Small intestine (tissue), 7 donors: ENCODE data around the gene KLF4. TPM values are rescaled to one million over a fixed set of nuclear protein-coding genes. Genes with fewer than 3 reads are reported as not detected.

Experiments used
- DNase-seq, 2 donors: peaks; one replicate each; pipeline versions ENCODE4 v3.0.0 to v3.0.0-alpha.2; 2013
- FAIRE-seq: peaks from 2 replicates; lab custom pipeline; 2012; peaks lifted over from hg19 to GRCh38; lab: Jason Lieb, UNC
- H3K27ac ChIP-seq, 3 donors: one replicate each; pipeline ENCODE4 v1.5.1; 2013; ENCODE audit warnings: low read length in 2 of 3, mild to moderate bottlenecking in 2 of 3, control low read depth in 1 of 3, inconsistent platforms in 1 of 3, low read depth in 1 of 3, moderate library complexity in 1 of 3
- H3K27me3 ChIP-seq, 3 donors: one replicate each; pipeline ENCODE4 v1.6.1; 2013; ENCODE audit warnings: low read length in 3 of 3, inconsistent platforms in 1 of 3; ENCODE audit not compliant: control insufficient read depth in 3 of 3, insufficient read depth in 3 of 3
- H3K36me3 ChIP-seq, 3 donors: one replicate each; pipeline ENCODE4 v1.6.1; 2013; ENCODE audit warnings: low read length in 3 of 3, inconsistent platforms in 1 of 3, low read depth in 1 of 3, mild to moderate bottlenecking in 1 of 3, moderate library complexity in 1 of 3; ENCODE audit not compliant: control insufficient read depth in 3 of 3, insufficient read depth in 2 of 3
- H3K4me1 ChIP-seq, 3 donors: one replicate each; pipeline ENCODE4 v1.6.1; 2013; ENCODE audit warnings: low read length in 2 of 3, inconsistent platforms in 1 of 3, low read depth in 1 of 3, mild to moderate bottlenecking in 1 of 3, moderate library complexity in 1 of 3; ENCODE audit not compliant: control insufficient read depth in 3 of 3, insufficient read depth in 2 of 3
- H3K4me3 ChIP-seq, 3 donors: one replicate each; pipeline ENCODE4 v1.5.1; 2013; ENCODE audit warnings: low read length in 3 of 3, control low read depth in 1 of 3, inconsistent platforms in 1 of 3, low read depth in 1 of 3, mild to moderate bottlenecking in 1 of 3, moderate library complexity in 1 of 3
- H3K9me3 ChIP-seq, 2 donors: one replicate each; pipeline ENCODE4 v1.6.1; 2013; ENCODE audit warnings: low read depth in 1 of 2, low read length in 1 of 2; ENCODE audit not compliant: control insufficient read depth in 2 of 2, insufficient read depth in 1 of 2
- WGBS, 3 donors: extraction: QIAGEN DNeasy Blood & Tissue Kit; methylation state at CpG; one replicate each; pipeline ENCODE4 v1.1.7; 2013; 5-methylcytosine and 5-hydroxymethylcytosine counted together
- polyA plus RNA-seq, 4 donors: library from polyadenylated mRNA; stranded (reverse) in 3 of 4; unstranded in 1 of 4; fragments of 200-250 nt in 3 of 4; fragments of 120-200 nt in 1 of 4; gene quantifications; one replicate each; pipeline versions ENCODE4 v1.2.1 to v1.2.3, GENCODE V29; 2013
- donor health status: healthy with polysubstance abuse.
- donor health status: control.
- donor health status: control.
- donor health status: Bipolar disorder and iron deficiency.
- donor health status: healthy.

The KLF4 gene
- polyA plus RNA-seq, 4 donors: 63.4 to 122 (median 86.3) TPM

DNA sequence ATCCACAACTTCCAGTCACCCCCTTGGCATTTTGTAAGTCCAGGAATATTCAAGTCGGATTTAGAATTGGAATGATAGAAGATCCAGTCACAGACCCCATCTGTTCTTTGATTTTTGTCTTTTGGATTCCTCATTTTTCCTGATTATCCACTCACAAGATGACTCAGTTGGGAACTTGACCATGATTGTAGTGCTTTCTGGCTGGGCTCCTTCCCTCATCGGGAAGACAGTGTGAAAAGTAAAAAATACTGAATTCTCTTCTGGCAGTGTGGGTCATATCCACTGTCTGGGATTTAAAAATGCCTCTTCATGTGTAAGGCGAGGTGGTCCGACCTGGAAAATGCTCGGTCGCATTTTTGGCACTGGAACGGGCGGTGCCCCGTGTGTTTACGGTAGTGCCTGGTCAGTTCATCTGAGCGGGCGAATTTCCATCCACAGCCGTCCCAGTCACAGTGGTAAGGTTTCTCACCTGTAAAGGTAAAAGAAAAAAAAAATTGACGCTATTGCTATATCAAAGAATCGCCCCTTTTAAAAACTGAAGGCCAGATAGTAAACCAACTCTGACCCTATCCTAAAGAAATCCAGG lies 4.0 kb downstream of the KLF4 start:
- 76 to 88% (median 86%) methylated on average over 15 of the region's 15 CpGs for WGBS, 3 donors
- Histone ChIP-seq H3K36me3 (peaks cover 0 to 23% (median 16%) of the 10 kb centered on the region in 3 donors), H3K4me3 (peak overlapping the region in 2 of 3 donors; percentile 25 to 76), H3K9me3 (no peaks in the 10 kb centered on the region), H3K4me1 (peaks cover 0 to 6% (median 2%) of the 10 kb centered on the region in 3 donors), H3K27me3 (peaks cover 0 to 31% (median 0%) of the 10 kb centered on the region in 3 donors), H3K27ac (peak overlapping the region in 1 of 3 donors; percentile 21)
- FAIRE-seq (no peak), DNase-seq (no peak)

DNA sequence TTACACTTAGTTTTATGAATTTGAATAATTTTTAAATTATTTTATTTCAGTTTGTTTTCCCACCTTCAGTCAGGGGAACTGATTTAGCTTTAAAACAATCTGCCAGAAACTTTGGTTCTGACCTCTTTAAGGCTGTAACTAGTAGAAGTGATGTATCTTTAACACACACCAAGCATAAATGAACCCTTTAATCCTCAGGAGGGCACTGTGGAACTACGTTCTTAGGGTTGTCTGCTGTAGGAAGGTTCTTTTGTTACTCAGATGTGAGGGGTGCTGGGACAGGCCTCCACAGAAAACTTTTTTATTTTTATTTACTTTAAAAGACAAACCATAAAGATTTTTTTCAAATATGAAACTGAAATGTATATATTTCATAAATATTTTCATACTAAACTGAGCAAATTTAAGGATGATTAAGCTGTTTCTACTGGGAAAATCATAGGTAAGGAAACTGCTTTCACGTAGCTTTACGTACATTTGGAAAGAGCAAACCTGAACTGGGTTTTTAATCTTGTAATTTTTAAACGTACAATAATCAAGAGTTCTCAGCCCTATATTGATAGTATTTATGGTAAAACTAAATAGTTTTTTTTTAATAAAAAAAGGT lies 5.3 kb downstream of the KLF4 start:
- 48 to 52% (median 52%) methylated on average over 4 of the region's 4 CpGs for WGBS, 3 donors
- Histone ChIP-seq H3K4me1 (peaks cover 0 to 5% (median 2%) of the 10 kb centered on the region in 3 donors), H3K27me3 (peaks cover 0 to 26% (median 0%) of the 10 kb centered on the region in 3 donors), H3K9me3 (no peaks in the 10 kb centered on the region), H3K27ac (no peak overlapping the region), H3K4me3 (no peak overlapping the region), H3K36me3 (peaks cover 0 to 23% (median 16%) of the 10 kb centered on the region in 3 donors)
- FAIRE-seq (peak; percentile 86), DNase-seq (peak; percentile 71 to 77)

DNA sequence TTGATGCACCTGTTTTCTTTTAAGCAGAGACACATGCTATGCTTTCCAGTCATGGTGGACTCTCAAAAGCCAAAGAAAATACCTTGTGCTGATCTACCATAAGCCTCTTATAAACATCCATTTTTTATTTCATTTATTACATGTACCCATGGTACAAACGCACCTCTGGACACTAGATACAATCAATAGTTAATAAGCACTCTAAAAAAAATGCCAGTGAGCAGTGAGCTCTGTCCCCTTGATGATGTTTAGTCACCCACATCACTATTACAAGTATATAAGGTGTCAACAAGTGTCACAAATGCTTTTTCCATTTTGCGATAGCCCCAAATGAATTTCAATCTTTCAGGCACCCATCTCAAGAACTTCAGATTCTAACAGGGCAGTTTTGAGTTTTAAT lies 5.9 kb downstream of the KLF4 start:
- Histone ChIP-seq H3K4me1 (peaks cover 0 to 5% (median 2%) of the 10 kb centered on the region in 3 donors), H3K27ac (no peak overlapping the region), H3K27me3 (peaks cover 0 to 20% (median 0%) of the 10 kb centered on the region in 3 donors), H3K9me3 (no peaks in the 10 kb centered on the region), H3K4me3 (no peak overlapping the region), H3K36me3 (peaks cover 0 to 23% (median 16%) of the 10 kb centered on the region in 3 donors)
- DNase-seq (no peak), FAIRE-seq (no peak)
- 54 to 71% (median 58%) methylated on average over 2 of the region's 2 CpGs for WGBS, 3 donors

DNA sequence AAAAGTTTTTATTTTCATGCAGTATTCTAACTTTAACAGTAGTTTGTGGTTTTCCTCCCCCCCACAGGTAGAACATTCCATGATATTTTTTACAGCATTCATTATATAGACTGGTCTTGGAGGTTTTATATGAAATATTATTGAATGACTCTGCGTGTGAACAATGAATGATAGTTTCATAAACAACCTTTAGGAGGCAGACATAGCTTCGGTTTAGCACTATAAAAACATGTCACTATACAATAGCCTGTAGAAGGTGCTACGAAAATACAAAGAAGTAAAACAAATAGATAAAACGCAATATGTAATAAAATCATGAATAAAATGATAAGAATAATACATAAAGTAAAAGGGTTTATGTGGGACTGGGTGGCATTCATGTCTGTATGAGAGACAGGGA lies 8.5 kb downstream of the KLF4 start:
- H3K27ac ChIP-seq: no peak overlapping the region
- 10 to 35% (median 24%) methylated on average over 4 of the region's 4 CpGs for WGBS, 3 donors

GRCh38 chr9:107480386-107480789 lies 9.2 kb downstream of the KLF4 start:
- Histone ChIP-seq H3K36me3 (peaks cover 0 to 4% (median 0%) of the 10 kb centered on the region in 3 donors), H3K4me3 (no peak overlapping the region), H3K27me3 (no peaks in the 10 kb centered on the region), H3K27ac (no peak overlapping the region), H3K4me1 (no peaks in the 10 kb centered on the region), H3K9me3 (no peaks in the 10 kb centered on the region)
- 43 to 67% (median 49%) methylated on average over 12 of the region's 12 CpGs for WGBS, 3 donors
- FAIRE-seq (no peak), DNase-seq (no peak)

More for the DNA sequence above, 8.5 kb downstream of the KLF4 start:
- Histone ChIP-seq H3K4me3 (no peak overlapping the region), H3K9me3 (no peaks in the 10 kb centered on the region), H3K27me3 (no peaks in the 10 kb centered on the region), H3K36me3 (peaks cover 0 to 6% (median 4%) of the 10 kb centered on the region in 3 donors), H3K4me1 (peaks cover 0 to 2% (median 0%) of the 10 kb centered on the region in 3 donors)
- FAIRE-seq (no peak), DNase-seq (peak in 1 of 2 donors; percentile 46)

GRCh38 chr9:107478805-107479204 lies 10.8 kb downstream of the KLF4 start:
- WGBS, 3 donors: 80 to 87% (median 86%) methylated on average over 4 of the region's 4 CpGs
- Histone ChIP-seq H3K27ac (no peak overlapping the region), H3K4me3 (no peak overlapping the region), H3K36me3 (no peaks in the 10 kb centered on the region), H3K4me1 (no peaks in the 10 kb centered on the region), H3K9me3 (no peaks in the 10 kb centered on the region), H3K27me3 (no peaks in the 10 kb centered on the region)
- DNase-seq (no peak), FAIRE-seq (no peak)

- WGBS, 3 donors: 26 to 74% (median 43%) methylated on average over 6 of the region's 6 CpGs
- DNase-seq (peak in 1 of 2 donors; percentile 75), FAIRE-seq (no peak)
- no peaks in the 10 kb centered on the region for H3K36me3 ChIP-seq
- no peak overlapping the region for H3K4me3 ChIP-seq
- H3K9me3 ChIP-seq: no peaks in the 10 kb centered on the region
- H3K27me3 ChIP-seq: no peaks in the 10 kb centered on the region
- no peaks in the 10 kb centered on the region for H3K4me1 ChIP-seq
- no peak overlapping the region for H3K27ac ChIP-seq
Observed at GRCh38 chr9:107474124-107474523, 15.4 kb downstream of the KLF4 start.

GRCh38 chr9:107472581-107473340 lies 16.8 kb downstream of the KLF4 start:
- Histone ChIP-seq H3K27ac (no peak overlapping the region), H3K4me3 (no peak overlapping the region), H3K27me3 (no peaks in the 10 kb centered on the region), H3K4me1 (no peaks in the 10 kb centered on the region), H3K9me3 (no peaks in the 10 kb centered on the region), H3K36me3 (no peaks in the 10 kb centered on the region)
- FAIRE-seq (no peak), DNase-seq (no peak)
- WGBS, 3 donors: 58 to 62% (median 61%) methylated on average over 9 of the region's 9 CpGs
